HG03097 (cell line): Measurements from ENCODE around the gene GALNT18.

Source experiments
- ATAC-seq: cut with Tn5 transposase; IDR thresholded peaks from one replicate; pipeline ENCODE4 v1.9.1; 2021; ENCODE audit not compliant: unreplicated experiment, low FRiP score

The GALNT18 gene

GRCh38 chr11:11293798-11294550 lies 327.8 kb downstream of the GALNT18 start:
- ATAC-seq = no peak

GRCh38 chr11:11292839-11293238 lies 329.0 kb downstream of the GALNT18 start:
- ATAC-seq = no peak

GRCh38 chr11:11291041-11292015 lies 330.5 kb downstream of the GALNT18 start:
- no peak for ATAC-seq

GRCh38 chr11:11290354-11290753 lies 331.5 kb downstream of the GALNT18 start:
- ATAC-seq = no peak

- ATAC-seq = no peak
Observed at GRCh38 chr11:11289669-11290068, 332.1 kb downstream of the GALNT18 start.

DNA sequence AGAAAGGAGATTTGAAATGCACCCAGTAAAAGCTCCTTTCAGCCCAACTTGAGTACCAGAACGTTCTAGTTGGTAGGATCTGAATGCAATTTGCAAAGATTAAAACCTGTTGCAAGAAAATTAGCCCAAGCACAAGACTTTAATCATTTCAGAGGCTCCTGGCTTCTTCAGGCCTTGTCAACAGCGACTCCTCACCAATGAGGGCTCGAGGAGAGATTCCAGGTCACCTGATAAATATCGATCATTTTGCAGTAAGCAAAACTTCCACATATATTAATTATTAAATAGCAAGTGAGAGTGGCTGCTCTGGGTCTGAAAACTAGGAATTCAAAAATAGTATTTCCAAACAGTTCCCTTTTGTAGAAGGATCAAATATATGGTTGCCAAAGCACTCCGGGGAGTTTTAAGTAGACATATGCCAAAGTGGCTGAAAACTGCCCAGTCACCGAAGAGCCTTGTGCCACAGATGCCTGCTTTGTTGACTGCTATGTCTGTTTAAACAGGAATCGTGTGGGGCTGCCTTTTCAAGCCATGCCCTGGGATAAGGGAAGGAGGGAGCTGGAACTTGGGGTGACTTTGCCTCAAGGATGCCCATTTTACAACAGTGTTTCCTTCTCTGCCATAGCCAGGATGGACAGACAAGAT lies 332.7 kb downstream of the GALNT18 start:
- ATAC-seq = no peak

- ATAC-seq = no peak
Observed at GRCh38 chr11:11284481-11284880, 337.3 kb downstream of the GALNT18 start.

DNA sequence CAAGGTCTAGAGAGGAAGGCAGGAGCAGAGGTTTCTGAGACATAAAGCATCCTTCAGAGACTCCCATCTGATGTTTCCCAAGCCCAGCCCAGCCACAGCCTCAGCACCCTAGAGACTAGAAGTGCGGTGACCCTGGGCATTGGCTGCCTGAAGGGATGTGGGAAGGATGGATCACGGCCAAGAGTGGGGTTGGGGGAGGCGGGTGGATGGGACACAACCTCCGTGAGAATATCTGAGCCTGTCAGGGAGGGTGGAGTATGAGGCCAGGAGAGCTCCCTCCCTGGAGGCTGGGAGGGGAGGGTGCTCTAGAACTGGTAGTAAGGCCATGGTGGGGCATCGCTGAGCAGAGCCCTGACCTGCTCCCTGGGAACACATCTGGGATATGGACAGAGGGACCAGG lies 340.2 kb downstream of the GALNT18 start:
- no peak for ATAC-seq

GRCh38 chr11:11280826-11281225 lies 341.0 kb downstream of the GALNT18 start:
- ATAC-seq = no peak

GRCh38 chr11:11279956-11280689 lies 341.7 kb downstream of the GALNT18 start:
- no peak for ATAC-seq

GRCh38 chr11:11272254-11272653 lies 349.6 kb downstream of the GALNT18 start:
- no peak for ATAC-seq

- ATAC-seq = no peak
Observed at GRCh38 chr11:11270236-11270775, 351.5 kb downstream of the GALNT18 start.

DNA sequence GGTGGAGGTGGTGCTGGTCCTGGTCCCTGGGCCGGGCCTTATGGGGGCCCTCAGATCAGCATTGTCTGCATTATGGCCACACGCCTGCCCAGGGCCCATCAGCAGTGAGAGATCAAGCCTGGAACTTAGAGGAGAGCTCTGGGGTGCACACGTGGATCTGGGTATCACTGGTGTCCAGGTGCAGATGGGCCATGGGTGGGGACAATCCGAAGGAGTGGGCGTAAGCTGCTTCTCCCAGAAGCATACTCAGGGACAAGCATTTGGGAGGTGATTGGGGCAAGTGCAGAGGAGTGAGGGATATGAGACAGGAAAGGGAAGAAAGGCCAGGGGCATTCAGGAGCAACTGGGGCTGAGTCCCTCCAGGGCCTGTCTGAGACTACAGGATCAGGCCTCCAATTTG lies 353.1 kb downstream of the GALNT18 start:
- ATAC-seq = no peak

DNA sequence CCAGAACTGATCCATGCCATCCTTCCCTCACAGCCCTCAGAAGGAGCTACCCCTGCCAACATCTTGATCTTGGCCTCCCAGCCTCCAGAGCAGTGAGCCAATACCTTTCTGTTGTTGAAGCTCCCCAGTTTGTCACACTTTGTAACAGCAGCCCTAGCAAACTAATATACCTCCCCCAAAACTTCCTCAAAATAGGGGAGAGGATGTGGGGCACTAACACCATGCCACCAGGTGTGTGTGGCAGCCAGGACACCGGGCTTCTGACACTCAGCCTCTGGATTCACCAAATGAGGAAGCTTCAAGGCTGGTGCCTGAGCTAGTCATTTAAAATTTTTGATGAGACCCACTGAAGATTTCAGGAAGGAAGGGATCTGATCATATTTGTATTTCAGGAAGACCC lies 353.7 kb downstream of the GALNT18 start:
- ATAC-seq = no peak

- ATAC-seq = no peak
Observed at GRCh38 chr11:11267312-11267711, 354.5 kb downstream of the GALNT18 start.

GRCh38 chr11:11265994-11266606 lies 355.7 kb downstream of the GALNT18 start:
- no peak for ATAC-seq

DNA sequence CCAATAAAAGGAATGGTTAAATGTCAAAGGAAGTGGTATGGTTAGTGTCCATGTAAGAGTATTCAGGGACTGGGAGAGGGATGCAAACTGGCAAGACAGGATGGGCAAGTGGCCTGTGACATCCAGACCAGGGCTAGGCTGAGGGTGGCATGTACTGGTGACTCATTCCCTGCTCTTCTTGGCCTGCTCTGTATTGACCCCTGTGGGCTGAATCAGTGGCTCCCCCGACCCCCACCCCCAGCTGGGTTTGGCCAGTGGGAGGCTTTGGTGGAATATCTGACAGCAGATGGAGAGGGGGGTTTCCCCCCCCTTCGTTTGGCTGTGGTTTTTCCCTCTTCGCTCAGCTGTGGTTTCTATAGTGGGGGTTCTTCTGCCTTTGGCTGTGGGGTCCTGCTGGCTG lies 356.5 kb downstream of the GALNT18 start:
- no peak for ATAC-seq

DNA sequence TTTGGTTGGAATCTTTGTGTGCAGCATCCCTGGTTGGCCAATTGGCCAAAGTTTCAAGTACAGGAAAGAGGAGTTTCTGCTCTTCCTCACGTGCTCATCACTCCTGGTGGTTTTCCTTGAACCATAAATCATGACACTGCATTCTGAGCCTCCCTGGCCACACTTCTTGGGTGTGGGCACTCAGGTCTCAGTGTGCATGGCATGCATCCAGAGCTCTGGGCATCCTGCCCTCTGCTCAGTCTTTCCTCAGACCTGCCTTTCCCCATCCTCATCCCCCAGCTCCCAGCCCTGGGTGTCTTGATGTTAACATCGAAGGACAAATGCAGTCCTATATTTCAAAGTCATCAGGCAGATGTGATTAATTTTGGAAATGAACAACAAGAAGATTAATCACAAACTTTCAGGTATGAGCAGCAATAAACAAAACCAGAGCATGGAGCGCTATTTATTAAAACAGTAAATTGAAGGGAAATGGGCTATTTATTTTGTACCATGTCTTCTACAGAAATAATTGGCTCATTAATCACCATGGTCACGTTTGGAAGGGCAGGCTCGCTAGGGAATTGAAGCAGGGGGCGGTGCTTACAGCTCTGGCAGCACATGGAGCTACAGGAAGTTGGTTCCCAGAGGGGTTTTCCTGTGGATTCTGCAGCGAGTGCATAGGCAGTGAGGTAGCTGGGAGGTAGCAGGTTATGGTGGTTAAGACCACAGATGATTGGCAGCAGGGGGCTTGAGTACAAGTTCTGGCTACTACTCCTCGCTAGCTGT lies 358.4 kb downstream of the GALNT18 start:
- ATAC-seq = no peak
